Immature natural killer cell (primary cell): ENCODE measurements around the gene SDHAF2. TPM values are rescaled to one million over a fixed set of nuclear protein-coding genes. Genes with fewer than 3 reads are reported as not detected.
"Not testable (repeated sequence)": the region's sequence is repeated elsewhere in the genome, so short reads cannot be mapped to it uniquely, and the experiment has no call there.

ENCODE experiments used
- DNase-seq, 3 donors: peaks; one replicate each; pipeline ENCODE4 v3.0.0; 2022; ENCODE audit warnings: mixed read lengths in 1 of 3
- H3K27ac Mint-ChIP-seq, 6 donors: one replicate each; pipeline ENCODE4 v1.8.0; 2020; ENCODE audit warnings: mixed read lengths in 6 of 6, mild to moderate bottlenecking in 5 of 6, inconsistent platforms in 4 of 6, moderate library complexity in 3 of 6
- H3K27me3 Mint-ChIP-seq, 3 donors: one replicate each; pipeline ENCODE4 v1.8.0; 2020 to 2021; ENCODE audit warnings: low read depth in 3 of 3, mild to moderate bottlenecking in 3 of 3, mixed read lengths in 3 of 3, moderate library complexity in 3 of 3, inconsistent platforms in 1 of 3
- H3K36me3 Mint-ChIP-seq, 3 donors: one replicate each; pipeline ENCODE4 v1.8.0; 2020; ENCODE audit warnings: mixed read lengths in 3 of 3, inconsistent platforms in 2 of 3, mild to moderate bottlenecking in 2 of 3
- H3K4me1 Mint-ChIP-seq, 2 donors: one replicate each; pipeline ENCODE4 v1.8.0; 2020; ENCODE audit warnings: inconsistent platforms in 2 of 2, mild to moderate bottlenecking in 2 of 2, mixed read lengths in 2 of 2, moderate library complexity in 1 of 2
- H3K4me3 Mint-ChIP-seq, 5 donors: one replicate each; pipeline ENCODE4 v1.8.0; 2020; ENCODE audit warnings: mild to moderate bottlenecking in 5 of 5, mixed read lengths in 5 of 5, inconsistent platforms in 3 of 5, moderate library complexity in 3 of 5
- H3K9me3 Mint-ChIP-seq, 6 donors: one replicate each; pipeline ENCODE4 v1.8.0; 2020; ENCODE audit warnings: mild to moderate bottlenecking in 6 of 6, mixed read lengths in 6 of 6, inconsistent platforms in 4 of 6, moderate library complexity in 3 of 6
- polyA plus RNA-seq, 3 donors: library from polyadenylated mRNA; unstranded; fragments of 300-500 nt; fragmentation: Illumina TruSeq; gene quantifications; one replicate each; pipeline ENCODE4 v1.2.3, GENCODE V29; 2021

Gene SDHAF2
- polyA plus RNA-seq, 3 donors from 2014 or later: 93.7 to 129 (median 118) TPM

DNA sequence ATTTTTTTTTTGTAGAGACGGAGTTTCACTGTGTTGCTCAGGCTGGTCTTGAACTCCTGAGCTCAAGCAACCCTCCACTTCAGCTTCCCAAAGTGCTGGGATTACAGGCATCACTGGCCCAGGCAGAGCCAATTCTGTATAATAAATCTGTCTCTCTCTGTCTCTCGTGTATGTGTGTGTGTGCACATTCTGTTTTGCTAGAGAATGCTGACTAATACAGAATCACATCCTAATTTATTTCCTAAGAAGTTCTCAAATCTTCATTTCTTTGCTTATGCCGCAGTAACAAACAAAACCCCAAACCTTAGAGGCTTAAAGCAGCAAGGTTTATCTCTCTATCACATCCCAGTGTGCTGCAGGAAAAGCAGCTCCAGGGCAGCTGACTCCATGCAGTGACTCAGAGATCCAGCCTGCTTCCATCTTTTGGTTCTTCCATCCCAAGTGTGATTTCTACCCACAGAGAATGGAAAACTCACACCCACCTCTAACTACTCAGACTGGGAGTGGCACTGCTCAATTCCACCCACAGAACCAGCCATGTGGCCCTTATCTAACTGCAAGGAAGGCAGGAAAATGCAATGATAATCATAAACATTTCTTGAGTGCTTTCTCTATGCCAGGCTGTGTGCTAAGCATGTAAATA lies 43.6 kb downstream of the SDHAF2 start:
- Mint-ChIP-seq H3K36me3 (peaks cover 10 to 23% (median 14%) of the 10 kb centered on the region in 3 donors), H3K4me1 (peaks cover 6 to 7% of the 10 kb centered on the region in 2 donors), H3K27me3 (peaks cover 0 to 3% (median 0%) of the 10 kb centered on the region in 3 donors), H3K9me3 (no peaks in the 10 kb centered on the region), H3K27ac (peak overlapping the region in 2 of 6 donors; percentile 24 to 31), H3K4me3 (no peak overlapping the region)
- DNase-seq: no peak

DNA sequence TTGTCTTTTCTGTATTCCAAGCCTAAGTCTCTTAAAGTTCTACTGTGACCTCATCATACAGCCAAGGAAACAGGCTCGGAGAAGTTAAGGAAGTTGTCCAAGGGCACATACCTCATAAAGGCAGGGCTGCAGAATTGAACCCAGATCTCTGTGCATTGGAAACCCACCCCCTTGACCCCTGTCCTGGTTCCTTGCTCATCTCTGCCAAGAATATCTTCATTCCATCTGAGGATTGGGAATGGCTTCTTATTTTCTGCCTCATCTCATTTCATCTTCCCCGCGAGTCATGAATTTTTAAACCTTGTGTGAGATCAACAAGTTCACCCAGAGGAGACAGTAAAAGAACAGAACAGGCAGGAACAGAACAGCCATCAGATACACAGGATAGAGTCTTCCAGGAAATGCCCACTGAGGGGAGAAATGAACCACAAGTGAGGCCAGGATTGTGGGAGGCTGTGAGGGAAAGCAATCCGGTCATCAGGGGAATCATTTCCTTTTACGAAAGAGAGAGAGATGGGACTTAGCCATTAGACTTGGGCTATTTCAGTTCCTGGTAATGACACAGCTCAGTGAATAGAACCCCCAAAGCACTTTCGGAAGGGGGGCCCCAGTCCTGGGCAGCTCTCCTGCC lies 44.2 kb downstream of the SDHAF2 start:
- no peaks in the 10 kb centered on the region for H3K9me3 Mint-ChIP-seq
- peaks cover 0 to 3% (median 0%) of the 10 kb centered on the region in 3 donors for H3K27me3 Mint-ChIP-seq
- H3K36me3 Mint-ChIP-seq: peaks cover 10 to 23% (median 14%) of the 10 kb centered on the region in 3 donors
- H3K4me3 Mint-ChIP-seq: no peak overlapping the region
- H3K27ac Mint-ChIP-seq: peak overlapping the region in 1 of 6 donors; percentile 31
- DNase-seq: no peak
- H3K4me1 Mint-ChIP-seq: peaks cover 6 to 7% of the 10 kb centered on the region in 2 donors

DNA sequence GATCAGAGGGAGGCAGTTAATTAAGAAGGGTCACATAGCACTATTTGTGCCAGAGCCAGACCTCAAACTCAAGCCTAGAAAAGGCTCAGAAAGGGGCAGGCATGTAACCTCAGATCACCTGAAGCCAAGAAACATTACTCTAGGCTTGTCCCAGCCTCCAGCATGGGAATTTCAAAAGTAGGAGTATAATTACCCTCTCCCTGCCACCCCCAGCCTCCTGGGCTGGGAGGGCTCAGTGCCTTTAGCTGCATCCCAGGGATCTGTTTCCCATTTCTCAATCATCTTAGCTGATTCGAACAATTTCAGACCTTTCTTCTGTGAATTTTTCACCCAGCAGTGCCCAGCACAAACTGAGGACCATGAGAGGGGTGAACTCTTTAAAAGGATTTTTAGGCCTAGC lies 45.5 kb downstream of the SDHAF2 start:
- H3K27ac Mint-ChIP-seq: no peak overlapping the region
- no peak overlapping the region for H3K4me3 Mint-ChIP-seq
- H3K36me3 Mint-ChIP-seq: peaks cover 10 to 19% (median 14%) of the 10 kb centered on the region in 3 donors

DNA sequence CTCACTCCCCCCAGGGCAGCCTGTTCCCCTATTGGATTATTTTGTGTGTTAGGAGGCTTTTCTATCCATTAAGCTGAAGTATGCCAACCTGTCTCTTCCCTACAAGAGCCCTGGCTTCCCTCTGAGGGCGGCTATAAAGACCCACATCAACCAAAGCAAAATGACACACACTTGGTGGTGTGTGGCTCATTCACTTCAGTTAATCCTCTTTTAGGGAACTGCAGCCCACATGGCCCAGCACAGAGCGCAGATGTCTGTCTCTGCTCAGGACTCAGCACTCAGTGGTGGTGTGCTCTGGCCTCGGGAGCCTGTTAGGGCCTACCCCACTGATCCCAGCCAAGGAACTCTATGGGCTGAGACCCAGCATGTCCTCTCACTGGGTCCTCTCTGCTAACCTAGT lies 46.4 kb downstream of the SDHAF2 start:
- H3K36me3 Mint-ChIP-seq: peaks cover 8 to 14% (median 10%) of the 10 kb centered on the region in 3 donors
- H3K27ac Mint-ChIP-seq: no peak overlapping the region
- peaks cover 0 to 3% (median 0%) of the 10 kb centered on the region in 3 donors for H3K27me3 Mint-ChIP-seq
- H3K4me1 Mint-ChIP-seq: peaks cover 6 to 7% of the 10 kb centered on the region in 2 donors
- no peak overlapping the region for H3K4me3 Mint-ChIP-seq
- DNase-seq: no peak
- no peaks in the 10 kb centered on the region for H3K9me3 Mint-ChIP-seq

More for the DNA sequence above, 45.5 kb downstream of the SDHAF2 start:
- H3K27me3 Mint-ChIP-seq: peaks cover 0 to 3% (median 0%) of the 10 kb centered on the region in 3 donors
- no peaks in the 10 kb centered on the region for H3K9me3 Mint-ChIP-seq
- DNase-seq: no peak
- peaks cover 6 to 7% of the 10 kb centered on the region in 2 donors for H3K4me1 Mint-ChIP-seq

DNA sequence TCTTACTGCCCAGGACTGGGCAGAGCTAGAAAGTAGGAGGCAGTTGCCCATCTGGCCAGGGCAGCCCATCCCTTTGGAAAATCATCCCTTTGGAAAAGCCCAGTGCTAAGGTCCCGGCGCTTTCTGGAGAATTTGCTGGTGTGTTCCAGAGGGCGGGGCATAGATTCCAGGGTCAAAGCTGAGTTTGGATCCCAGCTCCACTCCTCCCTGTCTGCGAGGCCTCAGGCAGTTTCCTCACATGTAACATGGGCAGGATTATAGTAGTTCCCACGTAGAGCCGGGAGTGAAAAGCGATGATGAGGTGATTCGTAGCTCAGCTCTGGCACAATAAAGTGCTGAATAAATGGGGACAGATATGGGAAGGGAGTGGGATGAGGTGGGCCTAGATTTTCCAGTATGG lies 47.2 kb downstream of the SDHAF2 start:
- Mint-ChIP-seq H3K9me3 (no peaks in the 10 kb centered on the region), H3K4me3 (no peak overlapping the region), H3K36me3 (peaks cover 8 to 14% (median 10%) of the 10 kb centered on the region in 3 donors), H3K4me1 (peaks cover 6 to 7% of the 10 kb centered on the region in 2 donors), H3K27me3 (peaks cover 0 to 3% (median 0%) of the 10 kb centered on the region in 3 donors), H3K27ac (no peak overlapping the region)
- no peak for DNase-seq

DNA sequence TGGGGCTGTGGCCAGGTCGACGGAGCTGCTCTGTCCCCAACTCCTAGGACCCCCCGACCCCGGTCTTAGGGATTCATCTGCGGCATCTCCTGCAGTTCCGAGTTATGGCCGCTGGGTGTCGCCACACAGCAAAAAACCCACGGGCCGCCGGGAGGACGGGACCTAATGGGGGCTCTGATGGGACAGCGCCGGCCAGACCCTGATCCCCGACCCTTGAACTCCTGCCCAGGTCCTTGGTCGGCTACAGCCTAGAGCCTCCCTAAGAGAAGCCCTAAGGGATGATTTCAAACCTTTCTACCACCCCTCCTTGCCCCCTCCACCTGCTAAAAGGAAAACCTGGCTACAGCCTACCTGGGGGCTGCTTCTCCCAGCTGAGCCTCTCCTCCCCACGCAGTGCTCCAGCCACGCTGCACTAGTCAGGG lies 47.8 kb downstream of the SDHAF2 start:
- H3K4me1 Mint-ChIP-seq: peaks cover 6 to 7% of the 10 kb centered on the region in 2 donors
- no peak overlapping the region for H3K27ac Mint-ChIP-seq
- no peaks in the 10 kb centered on the region for H3K9me3 Mint-ChIP-seq
- peaks cover 7 to 12% (median 8%) of the 10 kb centered on the region in 3 donors for H3K36me3 Mint-ChIP-seq
- DNase-seq: peak; percentile 35 to 45 (median 36)
- peaks cover 0 to 5% (median 0%) of the 10 kb centered on the region in 3 donors for H3K27me3 Mint-ChIP-seq
- no peak overlapping the region for H3K4me3 Mint-ChIP-seq

DNA sequence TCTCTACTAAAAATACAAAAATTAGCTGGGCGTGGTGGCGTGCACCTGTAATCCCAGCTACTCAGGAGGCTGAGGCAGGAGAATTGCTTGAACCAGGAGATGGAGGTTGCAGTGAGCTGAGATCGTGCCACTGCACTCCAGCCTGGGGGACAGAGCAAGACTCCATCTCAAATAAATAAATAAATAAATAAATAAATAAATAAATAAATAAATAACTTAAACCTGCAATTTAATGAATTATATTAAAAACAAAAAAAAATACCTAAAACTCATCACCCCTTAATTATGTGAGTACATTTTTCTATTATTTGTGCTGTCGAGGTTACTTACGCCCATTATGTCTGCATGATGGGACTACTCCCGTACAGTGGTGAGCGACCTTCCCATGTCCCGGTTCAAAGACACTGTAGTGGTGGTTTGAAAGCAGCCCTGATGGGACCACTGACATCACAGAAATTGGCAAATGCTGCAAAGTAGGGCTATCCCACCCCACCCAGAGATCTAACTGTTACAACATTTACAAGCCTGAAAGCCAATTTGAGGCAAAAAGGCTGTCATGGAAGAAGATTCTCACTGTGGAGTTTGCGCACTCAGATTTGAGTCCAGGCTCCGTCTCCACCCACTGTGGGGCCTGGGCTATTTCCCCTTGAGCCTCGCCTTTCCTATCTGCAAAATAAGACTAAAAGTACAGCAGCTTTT lies 49.6 kb downstream of the SDHAF2 start:
- not testable (repeated sequence) for H3K4me3 Mint-ChIP-seq, H3K9me3 Mint-ChIP-seq, H3K4me1 Mint-ChIP-seq, H3K27me3 Mint-ChIP-seq, H3K36me3 Mint-ChIP-seq, H3K27ac Mint-ChIP-seq, DNase-seq

DNA sequence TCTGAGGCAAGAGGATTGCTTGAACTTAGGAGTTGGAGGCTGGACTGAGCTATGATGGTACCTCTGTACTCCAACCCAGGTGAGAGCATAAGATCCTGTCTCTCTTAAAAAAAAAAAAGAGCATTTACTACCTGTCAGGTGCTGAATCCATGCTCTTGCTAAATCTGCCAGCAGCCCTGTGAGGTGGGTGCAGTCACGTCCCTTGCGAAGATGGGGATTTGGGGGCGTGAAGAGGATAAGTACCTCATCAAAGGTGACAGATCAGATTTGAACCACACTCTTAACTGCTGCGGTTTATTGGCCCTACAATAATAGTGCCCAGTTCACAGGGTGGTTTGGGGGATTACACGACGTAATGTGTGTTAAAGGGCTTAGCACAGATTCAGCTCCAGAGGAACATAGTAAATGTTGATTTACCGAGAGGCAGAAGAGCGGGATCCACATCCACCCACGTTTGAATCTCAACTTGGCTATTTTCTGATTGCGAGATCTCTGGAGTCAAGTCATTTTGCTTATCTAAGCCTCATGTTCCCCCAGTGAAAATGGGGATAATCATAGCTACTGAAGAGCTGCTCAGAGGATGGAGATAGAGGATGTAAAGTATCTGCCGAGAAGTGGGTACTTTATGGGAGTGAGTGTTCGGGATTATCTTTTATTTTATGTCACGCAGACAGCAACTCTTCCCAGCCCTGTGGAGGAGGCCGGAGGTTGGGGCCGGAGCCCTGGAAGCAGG lies 50.5 kb downstream of the SDHAF2 start:
- DNase-seq: no peak
- Mint-ChIP-seq H3K27ac (peak overlapping the region in 1 of 6 donors; percentile 11), H3K4me3 (no peak overlapping the region), H3K9me3 (no peaks in the 10 kb centered on the region), H3K4me1 (peaks cover 6 to 7% of the 10 kb centered on the region in 2 donors), H3K36me3 (no peaks in the 10 kb centered on the region), H3K27me3 (peaks cover 0 to 2% (median 1%) of the 10 kb centered on the region in 3 donors)

DNA sequence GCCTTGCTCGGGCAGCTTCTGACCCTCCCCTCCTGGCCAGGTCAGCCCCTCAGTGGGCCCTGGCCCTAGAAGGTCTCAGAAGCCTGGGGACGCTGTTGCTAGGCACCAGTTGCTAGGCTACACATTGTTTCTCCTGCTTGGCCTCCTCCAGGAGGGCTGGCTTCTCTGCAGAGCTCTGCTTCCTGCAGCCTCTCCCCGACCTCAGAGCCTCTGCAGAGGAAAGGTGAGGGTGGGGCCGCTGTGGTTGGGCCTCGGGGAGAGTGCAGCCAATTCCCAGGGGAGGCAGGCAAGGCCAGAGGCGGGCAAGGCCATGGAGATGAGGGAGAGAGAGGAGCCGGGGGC lies 51.0 kb downstream of the SDHAF2 start:
- H3K27ac Mint-ChIP-seq: peak overlapping the region in 1 of 6 donors; percentile 11
- DNase-seq: no peak
- H3K36me3 Mint-ChIP-seq: no peaks in the 10 kb centered on the region
- H3K4me3 Mint-ChIP-seq: no peak overlapping the region
- H3K27me3 Mint-ChIP-seq: peaks cover 0 to 2% (median 1%) of the 10 kb centered on the region in 3 donors
- peaks cover 6 to 7% of the 10 kb centered on the region in 2 donors for H3K4me1 Mint-ChIP-seq
- H3K9me3 Mint-ChIP-seq: no peaks in the 10 kb centered on the region

DNA sequence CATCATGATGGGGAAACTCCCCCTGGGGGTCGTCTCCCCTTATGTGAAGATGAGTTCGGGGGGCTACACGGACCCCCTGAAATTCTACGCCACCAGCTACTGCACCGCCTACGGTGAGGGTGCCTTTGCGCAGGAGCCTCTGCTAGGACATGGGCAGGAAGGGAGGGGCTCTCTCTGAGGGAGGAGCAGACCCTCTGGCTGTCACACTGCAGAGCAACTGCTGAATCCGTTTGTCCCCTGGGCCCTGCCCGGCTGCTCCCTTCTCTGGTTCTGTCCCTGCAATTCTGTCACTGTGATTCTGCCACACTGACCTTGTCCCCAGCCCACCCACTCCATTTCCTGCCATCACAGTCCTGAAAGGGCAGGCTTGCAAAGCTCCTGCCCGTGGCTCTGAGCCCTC lies 51.9 kb downstream of the SDHAF2 start:
- no peak overlapping the region for H3K27ac Mint-ChIP-seq
- H3K27me3 Mint-ChIP-seq: peaks cover 0 to 3% (median 2%) of the 10 kb centered on the region in 3 donors
- no peaks in the 10 kb centered on the region for H3K9me3 Mint-ChIP-seq
- no peaks in the 10 kb centered on the region for H3K36me3 Mint-ChIP-seq
- peaks cover 6 to 7% of the 10 kb centered on the region in 2 donors for H3K4me1 Mint-ChIP-seq
- no peak overlapping the region for H3K4me3 Mint-ChIP-seq
- no peak for DNase-seq

DNA sequence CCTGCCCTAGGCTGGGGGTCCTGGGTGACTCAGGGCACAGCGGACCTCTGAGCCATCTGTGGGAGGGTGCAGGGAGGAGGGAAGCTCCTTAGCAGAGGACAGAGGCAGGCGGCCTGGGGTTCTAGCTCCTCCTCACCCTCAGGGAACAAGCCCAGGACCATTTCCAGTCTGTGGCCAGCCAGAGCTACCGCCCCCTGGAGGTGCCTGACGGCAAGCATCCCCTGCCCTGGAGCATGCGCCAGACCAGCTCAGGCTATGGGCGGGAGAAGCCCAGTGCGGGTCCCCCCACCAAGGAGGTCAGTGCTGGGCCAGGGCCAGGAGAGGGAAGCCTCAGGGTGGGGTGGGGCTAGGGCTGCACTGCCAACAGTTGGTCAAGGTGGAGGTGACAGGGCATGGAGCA lies 52.6 kb downstream of the SDHAF2 start:
- no peak overlapping the region for H3K27ac Mint-ChIP-seq
- no peak overlapping the region for H3K4me3 Mint-ChIP-seq
- peaks cover 0 to 3% (median 2%) of the 10 kb centered on the region in 3 donors for H3K27me3 Mint-ChIP-seq
- no peak for DNase-seq
- H3K9me3 Mint-ChIP-seq: no peaks in the 10 kb centered on the region
- peaks cover 6% of the 10 kb centered on the region in 2 donors for H3K4me1 Mint-ChIP-seq
- peaks cover 0 to 4% (median 3%) of the 10 kb centered on the region in 3 donors for H3K36me3 Mint-ChIP-seq

DNA sequence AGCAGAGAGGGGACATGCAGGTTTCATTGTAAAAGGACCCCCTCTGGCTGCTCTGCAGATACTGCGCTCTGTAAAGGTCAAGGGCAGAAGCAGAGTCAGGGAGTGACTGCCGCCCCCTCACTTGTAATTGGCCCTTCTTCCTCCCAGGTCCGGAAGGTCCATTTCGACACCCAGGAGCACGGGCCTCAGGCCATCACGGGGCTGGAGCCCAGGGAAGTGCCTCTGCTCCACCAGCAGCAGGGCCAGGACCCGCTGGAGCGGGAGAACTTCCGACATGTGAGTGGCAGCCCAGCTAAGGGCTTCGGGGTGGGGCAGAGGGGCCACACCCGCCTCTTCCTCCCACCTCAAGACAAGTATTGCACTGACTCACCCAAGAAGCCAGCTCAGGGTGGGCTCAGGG lies 54.6 kb downstream of the SDHAF2 start:
- H3K36me3 Mint-ChIP-seq: peaks cover 0 to 4% (median 3%) of the 10 kb centered on the region in 3 donors
- H3K27ac Mint-ChIP-seq: no peak overlapping the region
- H3K4me1 Mint-ChIP-seq: no peaks in the 10 kb centered on the region
- no peak overlapping the region for H3K4me3 Mint-ChIP-seq
- DNase-seq: no peak
- no peaks in the 10 kb centered on the region for H3K9me3 Mint-ChIP-seq
- peaks cover 0 to 3% (median 2%) of the 10 kb centered on the region in 3 donors for H3K27me3 Mint-ChIP-seq

DNA sequence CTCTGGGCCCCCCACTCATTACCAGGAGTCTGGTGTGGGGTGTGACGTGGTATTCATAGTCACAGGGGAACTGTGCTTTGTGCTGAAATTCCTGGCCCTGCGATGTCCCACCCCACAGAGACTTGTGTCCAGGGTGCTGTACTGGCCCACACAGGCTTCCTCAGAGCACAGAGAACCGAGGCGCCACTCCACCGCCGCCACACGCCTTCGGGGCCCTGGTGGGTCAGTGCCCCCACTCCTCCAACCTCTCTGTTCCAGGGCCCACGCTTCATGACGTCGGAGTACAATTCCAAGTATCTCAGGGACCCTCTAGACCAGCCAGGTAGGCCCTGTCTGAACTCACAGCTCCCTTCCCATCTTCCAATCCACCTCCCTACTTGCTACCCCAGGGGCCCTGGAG lies 55.2 kb downstream of the SDHAF2 start:
- Mint-ChIP-seq H3K4me1 (no peaks in the 10 kb centered on the region), H3K9me3 (no peaks in the 10 kb centered on the region), H3K36me3 (peaks cover 0 to 4% (median 3%) of the 10 kb centered on the region in 3 donors), H3K27me3 (peaks cover 0 to 3% (median 2%) of the 10 kb centered on the region in 3 donors), H3K4me3 (no peak overlapping the region), H3K27ac (no peak overlapping the region)
- DNase-seq: no peak
